ENCODE measurements around the gene MTM1.
A peak's percentile ranks its signal among the peaks of the same experiment; 100 is the strongest.

The MTM1 gene

GRCh38 chrX:150649096-150649870 is 80.9 kb downstream of the MTM1 start:
- H3K4me1 Mint-ChIP-seq = peaks cover 14% of the 10 kb centered on the region
- ATAC-seq (no peak), DNase-seq (no peak)
- no peak overlapping the region for H3K4me3 Mint-ChIP-seq
- no peaks in the 10 kb centered on the region for H3K9me3 Mint-ChIP-seq
- no peaks in the 10 kb centered on the region for H3K27me3 Mint-ChIP-seq
- peak overlapping the region in 1 of 2 donors; percentile 83 for H3K27ac Mint-ChIP-seq

DNA sequence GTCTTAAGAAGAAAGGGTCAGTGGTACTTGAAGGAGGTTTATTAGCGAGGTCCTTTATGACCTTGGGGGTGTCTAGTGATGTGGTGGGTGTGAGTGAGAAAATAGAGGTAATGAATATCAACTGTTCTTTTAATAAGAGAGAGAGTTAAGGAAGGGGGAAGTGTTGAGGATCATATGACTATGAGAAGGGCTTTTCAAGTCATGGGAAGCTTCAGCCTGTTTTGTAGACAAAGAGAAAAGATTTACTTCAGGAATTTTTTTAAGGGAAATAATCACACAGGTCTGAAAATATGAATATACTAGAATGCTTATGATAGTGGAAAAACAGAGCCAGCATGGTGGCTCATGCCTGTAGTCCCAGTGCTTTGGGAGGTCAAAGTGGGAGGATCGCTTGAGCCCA is 83.5 kb downstream of the MTM1 start:
- Mint-ChIP-seq H3K27me3 (no peaks in the 10 kb centered on the region), H3K9me3 (no peaks in the 10 kb centered on the region), H3K27ac (peak overlapping the region in 1 of 2 donors; percentile 16), H3K4me3 (no peak overlapping the region), H3K4me1 (peaks cover 14% of the 10 kb centered on the region)
- ATAC-seq (no peak), DNase-seq (no peak)

DNA sequence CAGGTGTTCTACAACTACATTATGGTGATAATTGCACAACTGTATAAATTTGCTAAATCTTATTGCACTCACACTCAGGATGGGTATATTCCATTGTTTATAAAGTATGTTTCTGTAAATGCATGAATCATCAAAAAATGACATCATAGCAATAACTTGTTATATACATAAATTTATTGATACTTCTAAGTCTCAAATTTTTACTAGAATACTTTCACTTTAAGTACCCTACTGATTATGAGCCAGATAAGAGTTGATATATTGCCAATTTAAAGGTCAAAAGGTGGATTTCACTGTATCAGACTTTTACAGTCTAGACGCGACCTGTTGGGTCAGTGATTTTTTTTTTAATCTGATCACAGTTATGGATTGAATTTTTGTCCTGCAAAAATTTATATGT is 87.4 kb downstream of the MTM1 start:
- no peak overlapping the region for H3K4me3 Mint-ChIP-seq
- H3K27ac Mint-ChIP-seq = no peak overlapping the region
- DNase-seq = no peak
- no peaks in the 10 kb centered on the region for H3K9me3 Mint-ChIP-seq
- no peak for ATAC-seq
- peaks cover 3% of the 10 kb centered on the region for H3K4me1 Mint-ChIP-seq
- H3K27me3 Mint-ChIP-seq = no peaks in the 10 kb centered on the region

- DNase-seq (no peak), ATAC-seq (no peak)
These were observed 94.7 kb downstream of the MTM1 start for GRCh38 chrX:150663073-150663472.

GRCh38 chrX:150664290-150664689 is 95.9 kb downstream of the MTM1 start:
- no peak overlapping the region for H3K4me3 Mint-ChIP-seq
- ATAC-seq = no peak
- no peak overlapping the region for H3K27ac Mint-ChIP-seq
- no peaks in the 10 kb centered on the region for H3K27me3 Mint-ChIP-seq
- no peak for DNase-seq
- H3K9me3 Mint-ChIP-seq = no peaks in the 10 kb centered on the region
- H3K4me1 Mint-ChIP-seq = no peaks in the 10 kb centered on the region

More at GRCh38 chrX:150663073-150663472, 94.7 kb downstream of the MTM1 start:
- no peaks in the 10 kb centered on the region for H3K9me3 Mint-ChIP-seq
- no peaks in the 10 kb centered on the region for H3K27me3 Mint-ChIP-seq
- H3K27ac Mint-ChIP-seq = no peak overlapping the region
- H3K4me3 Mint-ChIP-seq = no peak overlapping the region
- H3K4me1 Mint-ChIP-seq = no peaks in the 10 kb centered on the region

GRCh38 chrX:150676221-150676620 is 107.8 kb downstream of the MTM1 start:
- Mint-ChIP-seq H3K4me1 (no peaks in the 10 kb centered on the region), H3K27ac (no peak overlapping the region), H3K4me3 (no peak overlapping the region), H3K9me3 (no peaks in the 10 kb centered on the region), H3K27me3 (no peaks in the 10 kb centered on the region)
- no peak for ATAC-seq
- DNase-seq = no peak

- peak in 1 of 2 donors; percentile 17 for DNase-seq
- no peaks in the 10 kb centered on the region for H3K27me3 Mint-ChIP-seq
- H3K4me1 Mint-ChIP-seq = peaks cover 6% of the 10 kb centered on the region
- H3K27ac Mint-ChIP-seq = no peak overlapping the region
- H3K9me3 Mint-ChIP-seq = no peaks in the 10 kb centered on the region
- ATAC-seq = peak; percentile 64
- H3K4me3 Mint-ChIP-seq = no peak overlapping the region
These were observed 112.6 kb downstream of the MTM1 start for GRCh38 chrX:150680974-150681373.

DNA sequence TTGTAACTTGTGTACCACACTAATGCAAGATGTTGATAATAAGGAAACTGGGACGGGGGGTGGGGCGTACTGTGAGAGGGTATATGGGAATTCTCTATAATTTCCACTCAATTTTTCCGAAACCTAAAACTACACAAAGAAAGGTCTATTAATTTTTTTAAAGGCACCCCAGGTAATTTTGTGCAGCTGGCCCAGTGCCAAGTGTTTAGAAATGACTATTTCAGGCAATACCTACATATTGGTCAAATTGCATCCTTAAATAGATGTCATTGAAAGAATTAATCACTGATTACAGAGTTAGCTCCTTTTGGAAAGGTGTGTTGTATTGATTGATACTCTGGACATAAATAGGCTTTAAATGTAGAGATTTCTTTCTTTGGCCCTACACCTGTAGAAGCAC is 114.7 kb downstream of the MTM1 start:
- no peak for DNase-seq

DNA sequence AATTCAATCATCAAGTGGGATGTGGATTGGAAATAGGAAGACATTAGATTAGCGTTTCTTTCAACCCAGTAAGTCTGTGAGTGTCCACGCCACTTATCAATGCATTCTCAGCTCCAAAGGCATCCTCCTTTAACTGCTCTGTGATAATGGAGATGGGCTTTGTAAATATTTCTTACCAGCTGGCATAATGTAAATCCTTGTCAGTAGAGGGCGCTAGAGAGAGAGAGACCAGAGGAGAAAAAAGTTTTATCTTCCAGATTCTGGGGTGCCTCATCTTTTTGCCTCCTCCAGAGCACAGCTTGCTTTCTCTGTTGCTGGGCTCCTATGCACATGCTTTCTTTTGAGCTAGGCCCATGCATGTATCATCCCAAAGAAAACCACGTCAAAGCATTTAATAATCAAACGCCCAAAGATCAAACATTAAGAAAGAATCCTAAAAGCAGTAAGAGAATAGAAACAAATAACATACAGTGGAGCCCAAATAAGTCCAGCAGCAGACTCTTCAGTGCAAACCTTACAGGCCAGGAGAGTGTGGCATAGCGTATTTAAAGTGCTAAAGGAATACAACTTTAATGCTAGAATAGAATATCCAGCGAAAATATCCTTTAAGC is 115.2 kb downstream of the MTM1 start:
- peak; percentile 14 to 26 for DNase-seq
- Mint-ChIP-seq H3K4me3 (no peak overlapping the region), H3K4me1 (peaks cover 13% of the 10 kb centered on the region), H3K9me3 (no peaks in the 10 kb centered on the region), H3K27me3 (no peaks in the 10 kb centered on the region), H3K27ac (no peak overlapping the region)
- no peak for ATAC-seq

More for the DNA sequence above, 114.7 kb downstream of the MTM1 start:
- Mint-ChIP-seq H3K9me3 (no peaks in the 10 kb centered on the region), H3K4me3 (no peak overlapping the region), H3K4me1 (peaks cover 7% of the 10 kb centered on the region), H3K27me3 (no peaks in the 10 kb centered on the region), H3K27ac (no peak overlapping the region)
- no peak for ATAC-seq

DNA sequence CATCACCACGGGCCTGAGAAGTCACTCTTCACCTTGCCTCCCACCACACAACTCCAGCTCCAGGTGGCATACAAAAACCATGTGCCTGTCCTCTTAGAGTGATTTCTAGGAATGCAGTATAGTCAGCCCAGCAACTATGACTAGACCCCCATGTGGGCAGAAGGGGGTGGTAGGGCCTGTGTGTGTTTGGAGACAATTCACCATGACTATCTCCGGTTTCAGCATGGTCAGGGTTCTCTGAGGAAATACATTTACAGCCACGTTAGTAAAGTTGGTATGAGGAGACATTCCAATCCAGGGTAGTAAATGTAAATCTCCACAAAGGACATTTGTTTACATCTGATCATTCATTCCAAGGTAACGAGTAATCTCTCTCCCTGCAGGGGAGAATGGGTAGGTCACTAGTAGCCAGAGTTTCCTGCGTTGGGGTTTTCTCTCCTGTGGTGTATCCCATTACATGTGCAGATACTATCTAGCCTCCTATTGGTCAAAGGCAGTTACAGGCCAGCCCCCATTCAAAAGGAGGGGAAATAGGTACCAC is 120.6 kb downstream of the MTM1 start:
- no peak overlapping the region for H3K4me3 Mint-ChIP-seq
- H3K9me3 Mint-ChIP-seq = no peaks in the 10 kb centered on the region
- DNase-seq (no peak), ATAC-seq (no peak)
- peaks cover 39% of the 10 kb centered on the region for H3K4me1 Mint-ChIP-seq
- no peaks in the 10 kb centered on the region for H3K27me3 Mint-ChIP-seq
- no peak overlapping the region for H3K27ac Mint-ChIP-seq

DNA sequence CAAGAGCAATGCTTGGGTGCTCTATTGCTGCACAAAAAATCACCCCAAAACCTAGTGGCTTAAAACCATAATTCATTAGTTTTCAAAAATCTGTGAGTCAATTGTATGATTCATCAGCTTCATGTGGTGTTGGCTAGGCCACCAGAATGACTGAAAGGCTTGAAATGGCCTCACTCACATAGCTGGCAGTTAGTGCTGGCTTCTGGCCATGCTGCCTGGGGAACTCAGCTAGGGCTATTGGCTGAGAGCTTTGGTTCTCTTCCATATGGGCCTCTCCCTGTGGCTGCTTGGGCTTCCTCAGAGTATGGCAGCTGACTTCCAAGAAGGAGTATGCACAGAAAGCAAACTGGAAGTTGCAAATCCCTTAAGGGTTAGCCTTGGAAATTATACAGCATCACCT is 121.7 kb downstream of the MTM1 start:
- peaks cover 47% of the 10 kb centered on the region for H3K4me1 Mint-ChIP-seq
- H3K27ac Mint-ChIP-seq = peak overlapping the region in 1 of 2 donors; percentile 54
- no peaks in the 10 kb centered on the region for H3K27me3 Mint-ChIP-seq
- DNase-seq = peak; percentile 13 to 38
- H3K9me3 Mint-ChIP-seq = no peaks in the 10 kb centered on the region
- ATAC-seq = peak; percentile 19
- H3K4me3 Mint-ChIP-seq = peak overlapping the region in 1 of 2 donors; percentile 18

GRCh38 chrX:150692296-150692695 is 123.9 kb downstream of the MTM1 start:
- H3K4me1 Mint-ChIP-seq = peaks cover 69% of the 10 kb centered on the region
- peak overlapping the region; percentile 86 to 89 for H3K27ac Mint-ChIP-seq
- ATAC-seq = no peak
- H3K9me3 Mint-ChIP-seq = no peaks in the 10 kb centered on the region
- peak overlapping the region; percentile 83 to 87 for H3K4me3 Mint-ChIP-seq
- no peaks in the 10 kb centered on the region for H3K27me3 Mint-ChIP-seq
- DNase-seq = peak in 1 of 2 donors; percentile 13

- Mint-ChIP-seq H3K27me3 (no peaks in the 10 kb centered on the region), H3K4me3 (peak within 1 kb of the TSS; percentile 87 to 91), H3K4me1 (peaks cover 74% of the 10 kb centered on the region), H3K27ac (peak within 1 kb of the TSS; percentile 93 to 98), H3K9me3 (no peaks in the 10 kb centered on the region)
- peak; percentile 51 for ATAC-seq
- peak; percentile 55 to 60 for DNase-seq
These were observed 124.7 kb downstream of the MTM1 start, which contains the start of gene MTMR1 for GRCh38 chrX:150692831-150693724. TSS of gene MTMR1 (plus strand) at chrX:150693396. CDS start at chrX:150693531, 135 bp downstream.

DNA sequence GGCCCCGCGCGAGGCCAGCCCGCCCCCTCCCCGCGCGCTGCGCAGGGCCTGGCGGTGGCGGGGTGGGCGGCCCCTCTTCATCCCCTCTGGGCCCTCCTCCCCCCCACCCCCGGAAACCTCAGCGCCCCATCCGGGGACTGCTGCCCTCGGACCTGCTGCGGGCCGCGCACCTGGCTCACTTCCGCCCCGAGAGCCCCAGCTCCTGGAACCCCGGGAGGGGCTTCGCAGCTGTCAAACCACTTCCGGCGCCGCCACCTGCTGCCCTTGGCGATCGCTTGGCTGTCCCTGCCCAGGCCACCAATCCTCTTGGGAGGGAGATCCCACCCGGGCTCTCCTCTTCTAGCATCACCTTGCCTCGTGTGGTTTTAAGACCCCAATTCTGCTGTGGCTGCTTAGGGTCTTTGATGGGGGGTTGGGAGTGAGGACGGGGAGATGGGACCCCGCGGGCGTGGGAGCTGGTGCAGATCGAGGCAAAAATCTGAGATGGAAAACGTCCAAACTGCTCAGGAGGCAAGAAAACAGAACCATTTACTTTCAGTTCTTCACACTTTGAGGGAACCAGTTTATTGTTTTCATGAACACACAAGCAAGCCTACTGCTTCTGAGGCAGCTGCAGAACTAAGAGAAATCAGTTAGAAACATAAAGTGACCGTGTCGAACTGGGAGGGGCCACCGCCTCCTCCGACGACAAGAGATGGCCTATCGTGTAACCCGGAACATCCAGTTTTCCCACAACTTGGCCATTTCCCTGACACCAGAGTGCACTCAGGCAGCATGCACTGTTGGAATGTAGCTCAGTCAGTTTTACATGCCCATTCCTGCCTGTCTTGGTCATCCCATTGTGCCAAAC is 125.5 kb downstream of the MTM1 start:
- H3K9me3 Mint-ChIP-seq = no peaks in the 10 kb centered on the region
- peak; percentile 70 for ATAC-seq
- H3K4me1 Mint-ChIP-seq = peaks cover 65% of the 10 kb centered on the region
- H3K27me3 Mint-ChIP-seq = no peaks in the 10 kb centered on the region
- peak overlapping the region; percentile 84 to 91 for H3K4me3 Mint-ChIP-seq
- DNase-seq = peak; percentile 57 to 79
- H3K27ac Mint-ChIP-seq = peak overlapping the region; percentile 93 to 98
